Cortex of kidney (tissue), 1 donor: ENCODE data around the gene TLCD3B.
"Not testable (repeated sequence)": the region's sequence is repeated elsewhere in the genome, so short reads cannot be mapped to it uniquely, and the experiment has no call there.

Source experiments
- DNase-seq: peaks from one replicate; lab custom pipeline; 2025; lab: John Stamatoyannopoulos, UW

TLCD3B gene

DNA sequence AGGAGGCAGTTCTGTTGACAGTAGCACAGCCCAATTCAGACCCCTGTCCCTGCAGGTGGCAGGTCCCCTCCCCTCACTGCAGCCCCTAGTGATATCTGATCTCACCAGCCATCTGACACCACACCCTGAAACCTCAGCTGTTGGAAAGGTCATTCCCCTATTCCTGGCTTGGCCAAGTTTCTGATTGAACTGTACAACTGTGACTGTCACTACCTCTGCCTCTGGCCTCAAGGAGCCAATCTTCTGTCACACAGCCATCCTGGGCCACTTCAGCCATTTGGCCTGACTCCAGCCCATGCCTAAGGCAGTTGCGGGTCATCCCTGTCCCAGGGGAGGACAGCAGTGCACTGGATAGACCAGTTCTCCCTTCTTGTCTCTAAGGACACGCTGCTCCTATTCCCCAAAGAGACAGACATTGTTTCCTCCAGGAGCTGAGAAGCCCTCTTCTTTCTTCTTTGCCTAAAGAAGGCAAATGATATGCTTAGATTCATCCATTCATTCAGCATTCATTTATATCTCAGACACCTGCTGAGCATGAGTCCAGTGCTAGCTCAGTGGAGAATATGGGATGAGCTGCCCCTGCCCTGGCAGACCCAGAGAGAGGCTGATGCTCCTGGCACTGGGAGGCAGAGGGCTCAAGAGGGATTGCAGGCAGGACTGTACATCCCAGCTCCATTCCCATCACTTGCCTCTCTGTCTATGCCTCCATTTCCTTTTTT, 29.9 kb upstream of the TLCD3B start:
- no peak for DNase-seq

DNA sequence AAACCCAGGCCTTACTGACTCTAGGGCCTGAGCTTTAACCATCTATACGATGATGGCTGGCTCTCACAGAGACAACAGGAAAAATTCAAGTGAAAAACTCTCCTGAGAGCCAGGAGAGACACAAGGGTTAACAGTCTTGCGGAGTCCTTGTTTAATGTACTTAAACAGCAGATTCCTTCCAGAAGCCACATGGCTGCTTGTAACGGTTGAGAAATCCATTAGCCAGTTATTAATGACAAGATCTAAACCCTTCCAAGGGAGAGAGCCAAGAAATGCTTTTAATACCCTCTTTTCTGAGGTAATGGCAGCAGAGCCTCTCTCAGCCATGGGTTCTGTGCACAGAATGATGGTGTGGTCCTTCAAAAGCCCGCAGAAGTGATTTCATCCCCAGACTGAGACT, 29.3 kb upstream of the TLCD3B start:
- no peak for DNase-seq

GRCh38 chr16:30054959-30055553, 24.0 kb upstream of the TLCD3B start:
- DNase-seq = no peak

DNA sequence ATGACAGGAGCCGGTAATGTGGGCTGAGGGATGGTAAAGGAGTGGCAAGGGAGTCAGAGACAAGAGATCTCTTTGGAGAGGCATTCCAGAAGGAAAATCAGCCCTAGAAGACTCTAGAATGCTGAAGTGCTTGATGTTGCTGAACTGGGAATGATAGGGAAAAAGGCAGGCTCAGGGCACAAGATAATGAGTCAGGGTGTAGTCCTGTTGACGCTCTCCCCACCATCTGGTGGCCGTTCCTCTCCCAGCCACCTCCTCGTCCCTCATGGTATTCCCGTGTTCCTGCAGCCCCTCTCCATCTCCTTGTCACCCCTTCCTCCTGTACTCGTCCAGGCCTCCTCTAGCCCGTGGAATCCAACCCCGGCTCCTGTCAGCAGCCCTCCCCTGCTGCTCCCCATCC, 23.4 kb upstream of the TLCD3B start:
- DNase-seq = no peak

- no peak for DNase-seq
Observed at GRCh38 chr16:30053376-30054015, 22.4 kb upstream of the TLCD3B start.

DNA sequence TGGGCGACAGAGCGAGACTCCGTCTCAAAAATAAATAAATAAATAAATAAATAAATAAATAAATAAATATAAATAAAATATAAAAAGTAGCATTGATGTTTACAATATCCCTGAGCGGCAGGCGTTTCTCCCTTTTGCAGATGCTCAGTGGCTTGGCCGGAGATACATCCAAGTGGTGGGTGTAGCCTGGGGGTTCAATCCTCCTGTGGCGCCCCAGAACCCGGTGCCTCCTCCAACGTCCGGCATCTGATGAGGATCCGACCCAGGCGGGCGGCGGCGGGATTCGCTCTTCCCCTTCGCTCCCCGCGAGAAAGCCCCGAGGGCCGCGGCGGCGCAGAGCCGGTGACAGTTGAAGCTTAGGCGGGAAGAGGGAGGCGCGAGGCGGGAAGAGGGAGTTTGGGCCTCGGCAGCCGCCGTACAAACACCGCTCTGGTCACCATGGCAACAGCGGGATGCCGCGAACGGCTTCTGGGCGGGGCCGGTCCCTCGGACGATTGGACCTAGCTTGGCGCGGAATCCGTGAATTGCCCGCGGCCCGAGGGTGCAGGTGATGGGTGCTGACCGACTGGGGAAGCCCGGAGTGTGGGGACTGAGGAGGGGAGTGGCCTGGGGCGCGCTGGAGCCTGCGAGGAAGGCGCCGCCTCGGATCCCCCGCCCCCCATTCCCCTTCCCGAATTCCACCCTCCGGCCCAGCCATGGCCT, 21.8 kb upstream of the TLCD3B start:
- DNase-seq = no peak

GRCh38 chr16:30051518-30051917, 20.4 kb upstream of the TLCD3B start:
- no peak for DNase-seq

DNA sequence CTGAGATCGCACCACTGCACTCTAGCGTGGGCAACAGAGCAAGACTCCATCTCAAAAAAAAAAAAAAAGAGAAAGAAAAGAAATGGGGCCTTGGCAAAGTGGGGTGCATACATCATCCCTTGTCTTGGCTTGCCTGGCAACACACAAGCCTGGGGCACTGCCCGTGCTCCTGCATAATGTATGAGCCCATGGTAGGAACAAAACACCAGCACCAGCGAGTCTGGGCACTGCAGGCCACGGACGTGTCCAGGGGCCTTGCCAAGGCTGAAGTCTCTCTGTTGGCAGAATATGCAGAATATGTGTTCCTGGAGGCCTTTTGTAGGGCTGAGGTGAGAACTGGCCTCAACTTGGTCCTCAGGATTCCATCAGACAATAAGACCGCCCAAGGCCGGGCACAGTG, 18.8 kb upstream of the TLCD3B start:
- DNase-seq = no peak

DNA sequence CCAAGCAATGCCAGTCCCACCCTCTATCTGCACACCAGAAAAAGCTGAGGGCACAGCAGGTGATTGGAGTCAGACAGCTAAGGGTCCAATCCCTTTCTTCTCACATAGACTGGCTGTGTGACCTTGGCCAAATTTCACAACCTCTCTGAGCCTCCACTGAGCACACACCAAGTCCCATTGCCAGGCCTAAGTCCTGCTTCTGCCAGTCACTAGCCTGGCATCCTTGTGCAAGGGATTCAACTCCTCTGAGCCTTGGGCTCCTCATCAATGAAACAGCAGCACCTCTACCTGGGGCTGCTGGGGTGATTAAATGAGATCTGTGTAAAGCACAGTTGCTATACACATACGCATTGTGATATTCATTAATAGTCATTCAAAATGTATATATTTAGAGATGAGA, 15.5 kb upstream of the TLCD3B start:
- no peak for DNase-seq

DNA sequence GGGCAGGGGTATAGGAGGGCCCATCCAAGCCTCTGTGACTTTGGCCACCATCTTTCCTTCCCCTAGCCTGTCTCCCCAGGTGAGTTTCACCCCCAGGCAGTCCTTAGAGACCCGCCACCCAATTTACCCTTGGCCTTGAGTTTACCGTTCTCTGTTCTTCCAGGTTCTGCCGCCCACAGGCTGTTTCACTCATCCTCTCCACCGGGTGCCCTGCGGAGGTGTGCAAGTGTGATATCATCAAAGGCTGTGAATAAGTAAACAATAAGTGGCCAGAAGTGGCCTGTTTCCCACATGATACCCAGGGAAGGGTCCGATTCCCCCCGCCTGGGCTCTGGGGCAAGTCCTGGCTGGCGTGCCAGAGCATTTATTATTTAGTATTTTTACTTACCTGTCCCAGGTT, 15.1 kb upstream of the TLCD3B start:
- no peak for DNase-seq

DNA sequence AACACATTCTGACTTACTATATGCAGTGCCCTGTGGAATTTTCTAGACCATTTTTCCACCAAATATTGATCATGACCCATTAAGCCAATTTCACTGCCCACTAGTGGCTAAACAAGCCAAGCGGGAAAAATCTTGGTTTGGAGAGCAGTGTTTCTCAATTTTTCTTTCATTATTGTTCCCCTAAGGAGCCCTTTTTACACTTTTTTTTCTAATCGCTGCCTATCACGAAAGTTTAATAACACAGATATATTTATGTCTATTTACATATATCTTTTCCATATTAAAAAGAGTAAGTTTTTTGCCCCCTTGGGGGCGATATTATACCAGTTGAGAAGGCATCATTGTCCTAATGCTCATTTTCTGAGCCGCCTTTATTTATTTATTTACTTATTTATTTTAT, 10.8 kb upstream of the TLCD3B start:
- no peak for DNase-seq

GRCh38 chr16:30040690-30041089, 9.6 kb upstream of the TLCD3B start:
- DNase-seq = not testable (repeated sequence)

DNA sequence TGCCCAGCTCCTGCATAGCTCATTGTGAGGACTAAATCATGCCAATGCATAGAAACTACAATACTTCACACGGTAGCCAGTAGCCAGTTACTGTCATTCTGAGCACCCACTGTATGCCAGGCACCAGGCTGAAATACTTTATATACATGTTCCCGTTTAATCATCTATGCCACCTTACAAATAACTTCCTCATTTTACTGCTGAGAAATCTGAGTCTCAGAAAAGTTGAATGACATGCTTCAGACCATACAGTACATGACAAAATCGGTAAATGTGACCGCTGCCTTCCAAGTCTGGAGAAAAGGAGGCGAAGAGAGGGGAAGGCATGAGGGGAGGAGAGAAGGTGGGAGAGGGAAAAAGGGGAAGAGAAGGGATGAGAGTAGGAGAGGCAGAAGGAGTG, 9.2 kb upstream of the TLCD3B start:
- DNase-seq = no peak

GRCh38 chr16:30033270-30033669, 2.2 kb upstream of the TLCD3B start:
- DNase-seq = no peak

- DNase-seq = no peak
Observed at GRCh38 chr16:30032083-30032819, 1.2 kb upstream of the TLCD3B start.

DNA sequence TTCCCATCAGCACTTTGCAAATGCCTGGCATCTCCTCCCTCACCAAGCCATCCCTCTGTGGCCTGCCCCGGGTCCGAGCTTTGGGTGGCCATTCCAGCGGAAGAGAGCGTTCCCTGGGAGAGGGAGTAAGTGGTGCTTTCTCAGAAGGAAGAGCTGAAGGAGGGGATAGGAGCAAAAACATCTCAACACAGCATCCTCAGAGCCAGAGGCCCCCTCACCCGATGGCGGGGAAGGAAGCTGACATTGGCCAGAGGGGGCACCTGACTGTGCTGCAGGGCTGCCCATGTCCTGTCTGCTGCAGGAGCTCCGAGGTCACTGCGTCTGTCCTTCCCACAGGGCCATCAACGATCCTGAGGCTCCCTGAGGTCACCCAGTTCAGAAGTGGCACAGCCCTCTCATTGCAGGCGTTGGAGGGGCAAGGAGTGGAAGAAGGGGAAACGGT, 427 bp upstream of the TLCD3B start:
- DNase-seq = no peak

DNA sequence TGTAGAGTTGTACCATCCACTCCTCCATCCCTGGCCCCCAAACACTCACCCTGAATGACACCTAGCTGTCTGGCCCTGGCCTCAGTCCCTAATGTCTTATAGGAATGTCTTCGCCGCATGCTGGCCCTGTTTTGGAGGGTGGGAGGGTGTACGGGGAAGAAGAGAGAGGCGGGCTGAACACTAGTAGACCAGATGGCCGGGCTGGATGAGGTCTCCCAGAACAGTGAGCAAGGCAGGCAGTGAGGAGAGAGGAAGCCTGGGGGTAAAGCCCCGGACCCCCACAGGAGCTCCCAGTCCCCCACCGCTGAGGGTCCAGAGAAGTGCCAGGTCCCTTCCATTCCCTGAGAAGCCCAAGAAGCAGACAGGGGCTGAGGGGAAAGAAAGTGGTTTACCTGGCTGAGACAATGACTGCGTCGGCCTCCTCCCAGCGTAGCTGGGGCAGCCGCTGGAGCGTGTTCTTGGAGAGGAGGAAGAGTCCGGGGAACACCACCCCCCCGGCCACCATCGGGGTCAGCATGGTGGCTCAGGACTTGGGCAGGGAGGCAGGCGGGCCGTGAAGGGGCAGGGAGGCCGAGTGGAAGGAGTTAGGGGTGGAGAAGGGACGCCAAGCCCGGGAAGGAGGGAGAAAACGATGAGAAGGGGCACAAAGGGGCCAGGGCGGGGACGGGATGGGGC, 923 bp downstream of the TLCD3B start:
- no peak for DNase-seq

DNA sequence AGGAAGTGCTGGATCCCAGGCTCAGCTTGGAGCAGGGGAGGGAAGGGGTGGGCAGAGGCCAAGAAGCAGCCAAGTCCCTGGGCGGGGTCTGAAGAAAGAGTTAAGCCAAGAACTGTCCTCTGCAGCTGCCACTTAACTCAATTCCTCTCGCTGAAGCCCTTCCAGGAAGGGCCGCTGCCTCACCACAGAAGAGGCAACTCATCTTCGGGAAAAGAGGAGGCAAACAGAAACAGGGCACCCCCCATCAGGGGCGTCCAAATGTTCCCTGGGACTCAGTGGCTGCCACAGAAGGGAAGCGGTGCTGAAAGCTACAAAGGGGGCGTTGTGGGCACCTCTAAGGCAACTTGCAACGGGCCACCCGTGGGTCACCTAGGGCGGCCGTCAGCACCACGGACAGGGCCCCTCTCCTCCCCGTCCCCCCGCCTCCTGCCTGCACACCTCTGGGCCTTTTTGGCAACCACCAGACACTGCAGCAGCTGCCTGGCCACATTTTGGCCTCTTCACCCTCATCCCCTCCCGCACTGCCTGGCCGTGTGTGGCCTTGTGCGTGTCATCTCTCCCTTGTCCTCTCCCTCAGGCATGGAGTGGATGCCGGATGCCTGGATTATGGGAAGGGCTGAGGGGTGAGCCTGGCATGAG, 2.5 kb downstream of the TLCD3B start:
- no peak for DNase-seq

DNA sequence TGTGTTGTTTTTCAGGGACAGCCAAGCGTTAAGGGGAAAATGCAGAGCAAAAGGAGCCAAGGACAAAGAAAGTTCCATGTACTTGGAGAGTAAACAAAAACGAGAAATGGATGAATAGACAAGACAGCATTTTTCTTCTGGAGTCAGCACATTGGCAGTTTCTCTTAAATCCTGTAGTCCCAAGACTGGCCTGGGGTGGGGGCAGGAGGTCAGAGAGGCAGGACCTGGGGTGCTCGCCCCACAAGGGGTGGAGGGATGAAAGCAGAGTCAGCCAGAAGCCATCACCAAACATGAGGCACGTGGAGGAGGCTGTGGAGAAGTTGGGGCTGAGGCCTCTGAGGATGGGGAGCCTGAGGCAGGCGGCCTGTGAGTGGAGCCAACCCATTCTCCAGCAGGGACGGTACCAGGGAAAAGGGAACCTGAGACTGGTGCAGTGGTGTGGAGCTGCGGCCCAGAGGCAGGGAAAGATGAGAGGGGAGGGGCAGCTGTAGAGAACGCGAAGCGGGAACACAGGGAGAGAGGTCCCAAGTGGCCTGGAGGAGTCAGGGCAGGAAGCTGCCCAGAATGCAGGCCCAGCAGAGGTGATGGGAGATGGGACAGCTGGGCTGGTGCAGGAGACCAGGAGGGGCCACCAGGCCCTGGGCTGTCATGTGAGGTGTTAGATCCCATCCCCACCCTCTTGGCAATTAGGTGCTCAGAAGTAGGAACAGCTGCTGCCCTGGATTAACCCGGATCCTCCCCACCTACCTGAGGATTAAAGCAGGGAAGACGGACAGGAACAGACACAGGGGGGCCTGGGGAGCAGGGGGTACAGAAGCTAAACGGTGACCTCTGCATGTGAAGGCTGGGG, 3.3 kb downstream of the TLCD3B start:
- no peak for DNase-seq

- no peak for DNase-seq
Observed at GRCh38 chr16:30026449-30026848, 4.6 kb downstream of the TLCD3B start.
